K562 treated with DMSO at 1 percent for 24 hours (cell line): ENCODE measurements around the gene TMEM134. TPM values are rescaled to one million over a fixed set of nuclear protein-coding genes. Genes with fewer than 3 reads are reported as not detected.

ENCODE experiments used
- total RNA-seq: library from RNA; unstranded; fragments of 300-600 nt; gene quantifications from 2 replicates; pipeline ENCODE4 v1.2.3, GENCODE V29; 2022; ENCODE audit warnings: low read depth; ENCODE audit not compliant: insufficient read depth

TMEM134 gene, protein sequence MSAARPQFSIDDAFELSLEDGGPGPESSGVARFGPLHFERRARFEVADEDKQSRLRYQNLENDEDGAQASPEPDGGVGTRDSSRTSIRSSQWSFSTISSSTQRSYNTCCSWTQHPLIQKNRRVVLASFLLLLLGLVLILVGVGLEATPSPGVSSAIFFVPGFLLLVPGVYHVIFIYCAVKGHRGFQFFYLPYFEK
- total RNA-seq: 42.4 and 59.3 TPM in 2 replicates

DNA sequence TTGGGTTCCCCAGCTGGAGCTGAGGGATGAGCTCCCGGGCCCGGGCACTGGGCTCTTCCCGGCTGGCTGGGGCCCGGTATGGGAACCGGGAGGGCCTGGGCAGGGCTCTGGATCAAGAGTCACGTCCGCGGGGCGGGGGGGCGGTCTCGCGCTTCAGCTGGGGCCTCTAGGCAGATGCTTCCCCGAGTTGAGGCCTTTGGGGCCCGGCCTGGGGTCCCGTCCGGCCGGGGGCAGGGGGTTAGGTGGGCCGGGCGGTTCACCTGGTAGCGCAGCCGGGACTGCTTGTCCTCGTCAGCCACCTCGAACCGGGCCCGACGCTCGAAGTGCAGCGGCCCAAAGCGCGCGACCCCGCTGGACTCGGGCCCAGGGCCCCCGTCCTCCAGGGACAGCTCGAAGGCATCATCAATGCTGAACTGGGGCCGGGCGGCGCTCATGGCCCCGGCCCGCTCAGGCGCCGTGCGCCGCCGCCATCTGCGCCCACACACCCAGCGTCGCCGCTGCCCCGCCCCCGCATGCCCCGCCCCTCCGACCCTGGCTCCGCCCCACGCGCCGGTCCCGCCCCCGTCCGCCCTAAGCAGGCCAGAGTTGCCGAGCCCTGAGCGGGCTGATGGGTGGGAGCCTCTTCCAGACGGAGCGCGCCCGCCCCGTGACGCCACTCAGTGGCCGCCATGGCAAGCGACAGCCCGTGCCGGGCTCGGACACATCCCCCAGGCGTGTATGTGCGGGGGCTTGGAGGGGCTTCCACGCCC is at the start of gene TMEM134:
Gene TMEM134 (minus strand): TSS at position 493 of the 749 bp plus-strand sequence. CDS start 59 bp downstream, at position 434.

DNA sequence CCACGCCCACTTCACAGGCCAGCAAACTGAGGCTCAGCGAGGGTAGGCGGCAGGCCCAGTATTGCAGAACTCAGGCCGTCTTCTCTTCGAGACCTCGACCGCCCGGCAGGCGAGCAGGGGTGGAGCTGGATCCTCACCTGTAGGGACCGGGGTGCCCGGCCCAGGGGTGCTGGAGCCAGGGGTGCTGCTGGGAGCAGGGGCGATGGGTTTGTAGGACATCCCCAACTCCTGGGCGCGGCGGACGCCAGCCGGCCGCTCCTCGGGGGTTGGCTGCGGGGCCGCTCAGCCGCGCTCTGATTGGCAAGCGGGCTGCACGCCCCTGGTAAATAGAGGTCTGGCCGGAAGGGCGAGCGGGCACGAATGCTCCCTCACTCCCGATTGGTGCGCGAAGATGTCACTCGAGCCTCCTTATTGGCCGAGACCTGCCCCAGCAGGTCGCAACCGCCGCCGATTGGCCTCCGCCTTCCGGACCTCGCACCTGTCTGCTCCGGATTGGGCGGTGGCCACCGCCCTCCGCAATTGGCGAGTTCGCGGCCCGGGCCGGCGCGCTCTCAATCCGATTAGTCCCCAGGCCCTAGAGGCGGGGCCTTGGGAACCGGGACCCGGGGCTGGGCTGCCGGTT is 38.9 kb upstream of the TMEM134 start, which contains the start of gene CDK2AP2:
Gene CDK2AP2 (minus strand): TSS at position 299 of the 622 bp plus-strand sequence. CDS start 80 bp downstream, at position 219.

DNA sequence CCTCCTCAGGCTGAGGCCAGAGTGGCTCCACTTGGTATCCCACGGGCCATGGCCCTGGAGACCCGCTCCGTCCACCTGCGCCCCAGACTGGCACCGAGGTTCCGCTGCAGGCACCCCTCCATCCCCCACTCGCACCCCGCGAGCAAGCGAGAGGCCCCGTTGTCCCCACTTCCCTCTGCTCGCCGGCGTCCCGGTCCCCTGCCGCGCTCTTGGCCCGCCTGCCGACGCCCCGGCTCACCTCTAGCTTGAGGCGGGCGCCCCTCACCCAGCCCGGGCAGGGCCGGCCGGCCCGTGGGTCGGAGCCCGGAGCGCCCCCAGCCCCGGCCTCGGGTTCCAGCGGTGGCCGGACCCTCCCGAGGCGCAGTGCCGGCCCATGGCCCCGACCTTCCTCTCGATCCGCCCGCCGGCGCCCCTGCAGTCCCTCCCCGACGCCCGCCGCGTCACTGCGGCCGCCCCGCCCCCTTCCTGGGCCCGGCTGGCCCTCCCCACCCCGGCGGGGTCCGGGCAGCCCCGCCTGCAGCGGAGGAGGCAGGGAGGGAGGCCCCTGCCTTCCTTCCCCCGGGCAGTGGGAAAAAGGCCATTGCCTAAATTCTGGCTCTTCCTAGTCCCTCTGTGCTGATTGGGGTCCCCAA is 36.0 kb upstream of the TMEM134 start, which contains the start of gene PITPNM1:
Gene PITPNM1 (minus strand): TSS at position 414 of the 632 bp plus-strand sequence. CDS start 1,183 bp downstream, outside the sequence.

DNA sequence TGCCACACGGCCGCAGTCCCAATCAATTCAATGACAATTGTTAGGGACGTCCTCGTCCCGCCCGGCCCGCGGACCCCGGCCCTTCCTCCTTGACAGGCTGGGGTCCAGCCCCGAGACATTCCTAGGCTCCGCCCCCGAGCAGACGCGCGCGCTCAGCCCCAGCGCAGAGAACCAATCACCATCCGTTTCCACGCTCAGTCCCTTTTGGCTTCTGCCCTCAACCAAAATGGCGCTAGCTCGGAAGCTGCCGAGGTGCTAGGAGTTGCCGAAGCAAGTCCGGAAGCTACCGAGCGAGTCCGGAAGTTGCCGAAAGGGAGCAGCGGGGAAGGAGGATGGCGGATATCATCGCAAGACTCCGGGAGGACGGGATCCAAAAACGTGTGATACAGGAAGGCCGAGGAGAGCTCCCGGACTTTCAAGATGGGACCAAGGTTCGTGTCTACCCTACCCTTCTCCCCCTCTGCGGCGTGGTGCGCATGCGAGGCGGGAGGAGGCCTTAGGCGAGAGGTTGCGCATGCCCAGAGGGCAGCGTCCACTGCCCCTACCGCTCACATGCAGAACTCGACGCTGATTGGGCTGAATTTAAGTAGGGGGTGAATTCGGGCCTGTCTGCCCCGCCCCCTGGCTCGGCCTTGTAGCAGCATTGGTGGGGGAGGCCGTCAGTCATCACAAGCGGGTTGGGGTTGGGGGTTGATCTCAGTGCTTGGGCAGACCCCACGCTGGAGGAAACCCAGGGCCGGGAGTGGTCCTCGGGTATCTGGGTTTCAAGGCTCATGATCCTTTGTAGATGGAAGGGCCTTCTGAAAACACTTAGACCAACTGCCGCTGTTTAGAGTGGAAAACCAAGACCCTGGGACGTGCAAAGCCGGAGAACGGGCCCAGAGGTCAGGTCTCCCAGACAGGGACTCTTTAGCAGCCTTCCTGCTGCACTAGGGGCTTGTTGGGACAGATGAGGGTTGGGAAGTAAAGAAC is 14.1 kb upstream of the TMEM134 start, which contains the start of gene AIP:
Gene AIP (plus strand): TSS at position 200 of the 972 bp plus-strand sequence. CDS start 133 bp downstream, at position 333.

DNA sequence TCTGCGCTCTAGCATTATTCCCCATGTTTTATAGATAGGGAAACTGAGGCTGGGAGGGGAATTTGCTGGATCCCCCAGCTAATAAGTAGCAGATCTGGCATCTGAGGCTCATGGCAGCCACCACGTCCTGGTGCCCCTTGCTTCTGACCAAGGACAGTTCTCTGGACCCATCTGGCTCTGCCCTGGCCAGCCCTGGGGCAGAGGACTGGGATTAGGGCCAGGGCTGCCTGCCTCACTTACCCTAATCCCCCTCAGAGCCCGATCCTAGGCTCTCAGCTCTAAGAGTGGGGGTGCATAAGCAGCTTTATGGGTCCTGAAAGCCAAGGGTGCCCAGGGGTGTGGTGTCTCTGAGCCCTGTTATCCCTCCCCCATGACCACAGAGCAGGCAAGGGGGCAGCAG is 14.0 kb downstream of the TMEM134 start, which contains the start of gene CABP4:
Gene CABP4 (plus strand): TSS at position 301 of the 400 bp plus-strand sequence. CDS start 70 bp downstream, at position 371.

DNA sequence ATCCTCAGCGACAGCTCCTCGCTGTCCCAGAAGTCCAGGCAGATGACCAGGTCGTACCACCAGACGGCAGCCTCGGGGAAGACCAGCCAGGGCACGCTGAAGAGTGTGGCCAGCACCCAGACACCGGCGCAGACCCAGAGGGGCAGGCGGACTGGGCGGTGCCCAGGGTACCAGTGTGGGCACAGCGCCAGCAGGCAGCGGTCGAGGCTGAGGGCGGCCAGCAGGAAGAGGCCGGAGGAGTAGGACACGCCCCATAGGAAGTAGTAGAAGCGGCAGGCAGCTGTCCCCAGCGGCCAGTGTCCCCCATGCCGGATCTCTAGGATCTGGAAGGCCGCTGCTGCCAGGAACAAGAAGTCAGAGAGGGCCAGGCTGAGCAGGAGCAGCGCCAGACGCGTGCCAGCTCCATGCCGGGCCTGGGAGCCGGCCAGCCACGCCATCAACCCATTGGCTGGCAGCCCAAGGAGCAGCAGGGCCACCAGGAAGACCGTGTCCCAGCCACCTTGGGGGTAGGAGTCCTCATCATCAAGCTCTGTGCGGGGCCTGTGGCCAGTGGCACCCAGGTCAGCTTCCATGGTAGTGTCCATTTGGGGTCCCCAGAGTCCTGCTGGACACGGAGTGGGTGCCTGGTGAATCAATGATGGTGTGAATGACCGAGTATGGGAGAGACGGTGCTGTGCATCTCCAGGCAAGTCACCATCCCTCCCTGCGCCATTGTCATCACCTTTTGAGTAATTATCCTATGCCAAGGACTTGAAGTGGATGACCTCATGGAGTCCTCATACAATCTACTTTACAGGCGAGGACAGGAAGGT is 16.7 kb downstream of the TMEM134 start, which contains the start of gene GPR152:
Gene GPR152 (minus strand): TSS at position 589 of the 812 bp plus-strand sequence. CDS start 5 bp downstream, at position 584.

DNA sequence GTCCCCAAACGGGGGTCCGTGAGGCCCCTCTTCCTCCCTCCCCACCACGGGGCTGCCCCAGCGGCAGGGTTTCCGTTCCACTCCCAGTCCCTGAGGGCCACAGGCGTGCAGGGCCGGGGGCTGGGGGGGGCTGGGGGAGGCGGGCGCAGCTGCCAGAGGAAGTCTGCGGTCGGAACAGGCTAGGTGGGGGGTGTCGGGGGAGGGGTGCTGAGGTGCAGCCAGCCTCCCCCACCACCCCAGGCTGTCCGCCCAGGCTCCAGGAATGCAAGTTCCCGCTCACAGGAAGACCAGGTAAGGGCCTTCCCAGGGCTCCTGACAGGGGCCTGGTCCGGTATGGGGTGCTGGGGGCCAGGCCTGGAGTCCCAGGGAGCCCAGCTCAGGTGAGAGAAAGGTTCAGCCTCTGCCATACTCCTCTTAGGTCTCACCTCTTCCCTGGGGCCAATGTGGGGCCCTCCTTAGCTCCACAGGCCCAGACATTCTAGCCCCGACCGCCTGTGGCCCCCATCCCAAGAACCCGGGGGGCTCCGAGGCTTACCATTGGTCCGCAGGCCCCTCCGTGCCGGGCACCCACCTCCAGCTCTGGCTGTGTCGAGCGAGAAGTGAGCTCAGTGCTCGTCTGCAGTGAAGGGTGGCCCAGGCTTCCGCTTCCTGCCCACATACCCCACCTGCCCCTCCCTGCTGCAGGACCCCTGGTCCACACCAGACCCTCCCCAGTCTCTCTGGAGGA is 31.8 kb downstream of the TMEM134 start, which contains the start of gene PTPRCAP:
Gene PTPRCAP (minus strand): TSS at position 601 of the 727 bp plus-strand sequence. CDS start 63 bp downstream, at position 538.

DNA sequence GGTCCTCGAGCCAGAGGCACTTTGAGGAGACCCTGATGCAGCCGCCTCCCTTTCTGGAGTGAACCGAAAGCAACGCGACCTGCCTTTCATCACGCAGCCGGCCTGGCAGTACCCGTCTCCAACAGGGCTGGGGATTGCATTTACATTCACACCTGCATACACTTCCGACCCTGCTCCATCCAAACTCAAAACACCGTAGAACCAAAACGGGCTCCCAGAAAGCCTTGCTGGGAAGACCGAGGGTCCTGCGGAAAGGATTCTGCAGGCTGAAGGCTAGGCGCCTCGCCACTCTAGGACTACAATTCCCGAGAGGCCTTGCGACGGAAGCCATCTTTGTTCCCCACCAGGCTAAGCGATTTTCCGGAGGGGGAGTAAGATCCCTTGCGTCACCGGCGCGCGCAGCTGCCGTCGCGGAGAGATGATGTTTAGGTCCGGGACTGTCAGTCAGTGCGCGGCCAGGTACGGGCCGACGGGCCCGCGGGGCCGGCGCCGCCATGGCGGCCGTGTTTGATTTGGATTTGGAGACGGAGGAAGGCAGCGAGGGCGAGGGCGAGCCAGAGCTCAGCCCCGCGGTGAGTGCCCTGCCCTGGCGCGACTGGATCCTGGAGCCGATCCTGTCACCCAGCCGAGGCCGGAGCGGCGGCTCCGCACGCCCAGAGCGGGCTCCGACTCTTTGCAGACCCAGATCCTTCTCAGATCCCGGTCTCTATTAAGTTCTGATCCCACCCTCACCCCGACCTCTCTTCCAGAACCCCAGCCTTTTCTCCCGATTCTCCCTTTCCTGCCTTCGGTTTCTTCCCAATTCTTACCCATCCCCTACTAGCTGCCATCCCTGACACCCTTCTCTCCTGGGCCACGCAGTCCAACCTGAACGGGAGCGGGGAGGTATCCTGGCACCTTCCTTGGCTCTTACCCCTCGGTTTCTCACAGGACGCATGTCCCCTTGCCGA is 40.7 kb downstream of the TMEM134 start, which contains the start of gene RPS6KB2:
Gene RPS6KB2 (plus strand): TSS at position 443 of the 950 bp plus-strand sequence. CDS start 52 bp downstream, at position 495.

DNA sequence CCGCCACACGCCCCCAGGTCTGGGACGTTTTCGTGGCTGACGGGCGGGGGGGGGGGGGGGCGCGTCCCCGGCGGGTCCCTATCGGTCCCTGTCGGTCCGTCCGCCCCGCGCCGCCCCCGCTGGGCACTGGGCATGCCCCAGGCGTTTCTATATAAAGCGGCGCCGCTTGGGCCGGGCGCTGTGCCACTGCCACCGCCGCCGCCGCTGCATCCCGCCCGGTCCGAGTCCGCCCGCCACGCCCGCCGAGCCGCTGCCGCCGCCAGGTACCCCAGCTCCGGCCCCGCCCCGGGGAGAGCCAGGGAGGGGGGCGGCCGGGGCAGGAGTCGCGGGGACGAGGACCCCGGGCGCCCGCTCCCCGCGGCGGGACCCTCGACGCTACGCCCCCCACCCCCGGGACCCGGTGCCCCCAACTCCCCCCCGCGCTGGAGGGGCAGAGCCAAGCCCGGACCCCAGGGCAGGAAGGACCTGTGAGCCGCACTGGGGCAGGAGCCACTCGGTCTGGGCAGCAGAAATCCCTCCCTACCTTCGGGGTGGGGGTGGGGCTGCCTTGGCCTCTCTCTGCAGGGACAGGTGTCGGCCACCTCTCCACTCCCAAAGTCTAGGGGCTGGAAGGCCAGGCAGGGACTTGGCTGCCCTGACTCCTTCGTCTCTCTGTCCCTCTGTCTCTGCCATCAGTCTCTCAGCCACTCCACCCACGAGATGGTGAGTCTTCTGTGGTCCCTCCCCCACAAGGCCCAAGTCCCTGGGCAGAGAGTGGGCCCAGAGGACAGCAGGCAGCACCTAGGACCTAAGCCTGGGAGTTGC is 53.3 kb downstream of the TMEM134 start, which contains the start of gene CARNS1:
Gene CARNS1 (plus strand): TSS at position 178 of the 804 bp plus-strand sequence. CDS start 522 bp downstream, at position 700.

Other genes starting within 250 kb of the TMEM134 start
- 159 and 169 TPM in 2 replicates for gene GRK2, start 202.8 kb downstream of the TMEM134 start, total RNA-seq
- 60.2 and 68.6 TPM in 2 replicates for gene ANKRD13D, start 179.9 kb downstream of the TMEM134 start, total RNA-seq
- gene SSH3, start 165.7 kb downstream of the TMEM134 start, total RNA-seq: 2.0 and 4.3 TPM in 2 replicates
- 142 and 157 TPM in 2 replicates for gene POLD4, start 115.7 kb downstream of the TMEM134 start, total RNA-seq
- gene CLCF1, start 95.7 kb downstream of the TMEM134 start, total RNA-seq: 3.6 and 3.7 TPM in 2 replicates
- 55.0 and 57.0 TPM in 2 replicates for gene RAD9A, start 77.3 kb downstream of the TMEM134 start, total RNA-seq
- 384 and 414 TPM in 2 replicates for gene PPP1CA, start 67.4 kb downstream of the TMEM134 start, total RNA-seq
- 1.0 and 1.7 TPM in 2 replicates for gene TBC1D10C, start 65.2 kb downstream of the TMEM134 start, total RNA-seq
- gene CARNS1, start 53.6 kb downstream of the TMEM134 start, total RNA-seq: 0.20 TPM in 1 of 2 replicates, not detected in the other
- 110 and 111 TPM in 2 replicates for gene RPS6KB2, start 40.8 kb downstream of the TMEM134 start, total RNA-seq
- 2.6 and 4.1 TPM in 2 replicates for gene PTPRCAP, start 31.6 kb downstream of the TMEM134 start, total RNA-seq
- 282 and 302 TPM in 2 replicates for gene CORO1B, start 25.8 kb downstream of the TMEM134 start, total RNA-seq
- gene GPR152, start 16.5 kb downstream of the TMEM134 start, total RNA-seq: not detected in 2 replicates
- gene CABP4, start 13.9 kb downstream of the TMEM134 start, total RNA-seq: not detected in 2 replicates
- gene AIP, start 13.8 kb upstream of the TMEM134 start, total RNA-seq: 121 and 135 TPM in 2 replicates
- 54.2 and 68.6 TPM in 2 replicates for gene PITPNM1, start 36.1 kb upstream of the TMEM134 start, total RNA-seq
- 120 and 125 TPM in 2 replicates for gene CDK2AP2, start 38.9 kb upstream of the TMEM134 start, total RNA-seq
- gene CABP2, start 54.2 kb upstream of the TMEM134 start, total RNA-seq: not detected in 2 replicates
- gene GSTP1, start 114.6 kb upstream of the TMEM134 start, total RNA-seq: 2,484 and 2,621 TPM in 2 replicates
- gene NDUFV1, start 137.7 kb upstream of the TMEM134 start, total RNA-seq: 248 and 298 TPM in 2 replicates
- 26.7 and 30.8 TPM in 2 replicates for gene NUDT8, start 160.7 kb upstream of the TMEM134 start, total RNA-seq
- gene TBX10, start 170.5 kb upstream of the TMEM134 start, total RNA-seq: 0.30 TPM in 1 of 2 replicates, not detected in the other
- gene ACY3, start 181.5 kb upstream of the TMEM134 start, total RNA-seq: not detected in 2 replicates
- not detected in 2 replicates for gene ALDH3B2, start 205.4 kb upstream of the TMEM134 start, total RNA-seq